HG02571 (cell line): Measurements from ENCODE around the gene ORC6.

Source experiments
- ATAC-seq: cut with Tn5 transposase; IDR thresholded peaks from one replicate; pipeline ENCODE4 v1.9.1; 2021; ENCODE audit warnings: mild to moderate bottlenecking, moderate library complexity; ENCODE audit not compliant: unreplicated experiment

ORC6 gene

GRCh38 chr16:46730801-46731690 is 41.6 kb downstream of the ORC6 start:
- no peak for ATAC-seq

- ATAC-seq = no peak
Measured at GRCh38 chr16:46731691-46732555, 42.5 kb downstream of the ORC6 start.

GRCh38 chr16:46732561-46732960 is 43.1 kb downstream of the ORC6 start:
- ATAC-seq = no peak

- ATAC-seq = no peak
Measured at GRCh38 chr16:46733319-46733830, 43.9 kb downstream of the ORC6 start.

- ATAC-seq = no peak
Measured at GRCh38 chr16:46736695-46737094, 47.2 kb downstream of the ORC6 start.

- no peak for ATAC-seq
Measured at GRCh38 chr16:46737621-46738214, 48.3 kb downstream of the ORC6 start.

GRCh38 chr16:46739934-46740333 is 50.5 kb downstream of the ORC6 start:
- ATAC-seq = no peak

GRCh38 chr16:46743232-46743719 is 53.8 kb downstream of the ORC6 start:
- ATAC-seq = no peak

- no peak for ATAC-seq
Measured at GRCh38 chr16:46745617-46746016, 56.2 kb downstream of the ORC6 start.

GRCh38 chr16:46746821-46747776 is 57.6 kb downstream of the ORC6 start:
- no peak for ATAC-seq
